ENCODE measurements around the gene NRSN2.

Gene NRSN2

GRCh38 chr20:401682-402495, 55.0 kb downstream of the NRSN2 start:
- DNase-seq (ENCODE audit: extremely low read depth, insufficient read length), result no peak
- Histone ChIP-seq H3K4me3 (replicated peaks; ENCODE audit: low read depth, low read length) (no peak overlapping the region), H3K27me3 (replicated peaks; ENCODE audit: control insufficient read depth, insufficient read depth, low read length) (no peaks in the 10 kb centered on the region), H3K36me3 (ENCODE audit: control insufficient read depth, insufficient read depth, low read length) (peaks cover 3% of the 10 kb centered on the region)
- no peak for TF ChIP-seq CTCF (IDR thresholded peaks at IDR 0.05; ENCODE audit: insufficient read depth, low read length, poor library complexity, severe bottlenecking)

GRCh38 chr20:402496-402885, 55.6 kb downstream of the NRSN2 start:
- no peak for DNase-seq (ENCODE audit: extremely low read depth, insufficient read length)
- Histone ChIP-seq H3K4me3 (replicated peaks; ENCODE audit: low read depth, low read length) (no peak overlapping the region), H3K27me3 (replicated peaks; ENCODE audit: control insufficient read depth, insufficient read depth, low read length) (no peaks in the 10 kb centered on the region), H3K36me3 (ENCODE audit: control insufficient read depth, insufficient read depth, low read length) (peaks cover 2% of the 10 kb centered on the region; the same call in 1 of the 2 replicates)
- TF ChIP-seq CTCF (IDR thresholded peaks at IDR 0.05; ENCODE audit: insufficient read depth, low read length, poor library complexity, severe bottlenecking), result no peak

- Histone ChIP-seq H3K4me3 (replicated peaks; ENCODE audit: low read depth, low read length) (no peak overlapping the region), H3K36me3 (ENCODE audit: control insufficient read depth, insufficient read depth, low read length) (peaks cover 2% of the 10 kb centered on the region; the same call in 1 of the 2 replicates), H3K27me3 (replicated peaks; ENCODE audit: control insufficient read depth, insufficient read depth, low read length) (no peaks in the 10 kb centered on the region)
- no peak for TF ChIP-seq CTCF (IDR thresholded peaks at IDR 0.05; ENCODE audit: insufficient read depth, low read length, poor library complexity, severe bottlenecking)
- no peak for DNase-seq (ENCODE audit: extremely low read depth, insufficient read length)
Measured at GRCh38 chr20:402898-403581, 56.1 kb downstream of the NRSN2 start.

GRCh38 chr20:403582-403957, 56.7 kb downstream of the NRSN2 start:
- no peak for DNase-seq (ENCODE audit: extremely low read depth, insufficient read length)
- H3K4me3 ChIP-seq (replicated peaks; ENCODE audit: low read depth, low read length), result no peak overlapping the region
- peaks cover under 1% of the 10 kb centered on the region; the same call in 1 of the 2 replicates for H3K36me3 ChIP-seq (ENCODE audit: control insufficient read depth, insufficient read depth, low read length)
- TF ChIP-seq CTCF (IDR thresholded peaks at IDR 0.05; ENCODE audit: insufficient read depth, low read length, poor library complexity, severe bottlenecking), result no peak
- H3K27me3 ChIP-seq (replicated peaks; ENCODE audit: control insufficient read depth, insufficient read depth, low read length), result no peaks in the 10 kb centered on the region

GRCh38 chr20:404088-404487, 57.2 kb downstream of the NRSN2 start:
- H3K4me3 ChIP-seq (replicated peaks; ENCODE audit: low read depth, low read length), result no peak overlapping the region
- H3K27me3 ChIP-seq (replicated peaks; ENCODE audit: control insufficient read depth, insufficient read depth, low read length), result no peaks in the 10 kb centered on the region
- TF ChIP-seq CTCF (IDR thresholded peaks at IDR 0.05; ENCODE audit: insufficient read depth, low read length, poor library complexity, severe bottlenecking), result no peak
- no peaks in the 10 kb centered on the region for H3K36me3 ChIP-seq (ENCODE audit: control insufficient read depth, insufficient read depth, low read length)
- no peak for DNase-seq (ENCODE audit: extremely low read depth, insufficient read length)

All from GM06990 (cell line).